HG03439 (cell line): Measurements from ENCODE around the gene KCNK5.

ENCODE experiments used
- ATAC-seq: cut with Tn5 transposase; IDR thresholded peaks from one replicate; pipeline ENCODE4 v1.9.1; 2021; ENCODE audit warnings: mild to moderate bottlenecking, moderate library complexity; ENCODE audit not compliant: unreplicated experiment

KCNK5 gene, protein sequence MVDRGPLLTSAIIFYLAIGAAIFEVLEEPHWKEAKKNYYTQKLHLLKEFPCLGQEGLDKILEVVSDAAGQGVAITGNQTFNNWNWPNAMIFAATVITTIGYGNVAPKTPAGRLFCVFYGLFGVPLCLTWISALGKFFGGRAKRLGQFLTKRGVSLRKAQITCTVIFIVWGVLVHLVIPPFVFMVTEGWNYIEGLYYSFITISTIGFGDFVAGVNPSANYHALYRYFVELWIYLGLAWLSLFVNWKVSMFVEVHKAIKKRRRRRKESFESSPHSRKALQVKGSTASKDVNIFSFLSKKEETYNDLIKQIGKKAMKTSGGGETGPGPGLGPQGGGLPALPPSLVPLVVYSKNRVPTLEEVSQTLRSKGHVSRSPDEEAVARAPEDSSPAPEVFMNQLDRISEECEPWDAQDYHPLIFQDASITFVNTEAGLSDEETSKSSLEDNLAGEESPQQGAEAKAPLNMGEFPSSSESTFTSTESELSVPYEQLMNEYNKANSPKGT

DNA sequence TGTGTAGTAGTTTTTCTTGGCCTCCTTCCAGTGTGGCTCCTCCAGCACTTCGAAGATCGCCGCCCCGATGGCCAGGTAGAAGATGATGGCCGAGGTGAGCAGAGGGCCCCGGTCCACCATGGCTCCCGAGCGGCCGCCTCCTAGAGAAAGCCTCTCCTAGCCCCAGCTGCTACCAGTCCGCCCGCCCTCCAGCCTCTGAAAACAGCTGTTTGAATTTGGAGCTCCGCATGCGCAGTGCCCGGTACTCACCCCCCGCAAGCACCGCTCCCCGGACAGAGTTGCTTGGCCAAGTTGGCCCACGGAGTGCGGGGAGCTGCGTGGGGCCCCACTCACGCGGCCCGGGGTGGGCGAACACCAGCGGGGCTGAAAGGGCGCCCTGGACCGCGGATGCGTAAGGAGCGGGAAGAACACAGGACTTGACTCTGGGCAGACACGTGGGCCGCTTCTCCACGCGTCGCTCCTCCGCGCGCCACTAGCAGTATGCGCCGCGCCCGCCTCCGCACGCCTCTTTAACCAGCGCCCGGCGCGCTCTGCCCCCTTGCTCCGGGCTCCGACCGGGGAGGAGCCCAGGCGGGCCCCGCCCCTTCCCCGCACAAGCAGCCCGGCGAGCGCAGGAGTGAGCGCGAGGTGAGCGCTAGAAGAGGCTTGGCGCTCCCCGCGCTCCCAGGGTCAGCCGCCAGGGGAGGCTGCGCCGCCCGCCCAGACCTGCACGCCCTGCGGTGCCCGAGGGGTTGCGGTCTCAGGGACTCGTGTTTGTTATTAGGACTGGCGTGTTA, at the start of gene KCNK5:
Gene KCNK5, minus strand, starts transcription at position 484 of the 776 bp plus-strand sequence. Its CDS starts 364 bp downstream, at position 120.
- no peak for ATAC-seq

- ATAC-seq = no peak
These were observed 47.2 kb upstream of the KCNK5 start for GRCh38 chr6:39276379-39276995.

DNA sequence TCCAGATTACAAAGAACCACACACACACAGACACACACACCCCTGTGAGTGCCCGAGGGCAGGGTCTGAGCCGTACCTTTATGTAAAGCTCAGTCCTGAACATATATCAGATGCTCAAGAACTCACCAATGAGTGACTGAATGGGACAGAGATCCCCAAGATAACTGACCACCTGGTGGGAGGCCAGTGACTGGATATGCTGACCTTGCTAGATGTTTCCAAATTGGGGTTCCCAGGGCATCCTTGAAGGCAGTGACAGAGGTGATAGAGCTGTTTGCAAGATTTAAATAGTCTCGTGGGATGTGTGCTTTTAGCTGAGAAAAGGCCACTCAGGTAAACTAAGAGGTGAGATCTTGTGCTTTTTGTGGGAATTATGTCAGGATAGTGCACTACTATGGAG, 45.6 kb upstream of the KCNK5 start:
- ATAC-seq = no peak

- ATAC-seq = no peak
These were observed 45.2 kb upstream of the KCNK5 start for GRCh38 chr6:39274471-39274870.

DNA sequence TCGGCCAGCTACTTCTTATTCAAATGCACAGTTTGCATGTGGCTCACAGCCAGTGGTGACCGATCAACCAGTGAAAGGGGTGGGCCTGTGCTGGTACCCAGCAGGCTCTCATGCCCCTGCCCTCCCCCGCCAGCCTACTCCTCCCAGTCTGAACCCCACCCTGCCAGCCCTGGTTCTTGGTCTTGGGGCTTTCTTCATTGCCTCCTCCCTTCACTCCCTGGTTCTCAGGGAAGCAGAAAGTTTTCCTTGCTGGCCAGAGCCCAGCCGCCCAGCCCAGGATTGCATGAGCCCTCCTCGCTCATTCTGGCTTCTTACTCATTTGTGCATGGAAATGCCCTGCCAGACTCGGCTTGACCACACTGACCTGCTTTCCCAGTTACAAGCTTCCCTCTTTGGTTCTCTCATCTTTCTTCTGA, 44.1 kb upstream of the KCNK5 start:
- ATAC-seq = no peak

GRCh38 chr6:39269961-39270360, 40.7 kb upstream of the KCNK5 start:
- no peak for ATAC-seq

DNA sequence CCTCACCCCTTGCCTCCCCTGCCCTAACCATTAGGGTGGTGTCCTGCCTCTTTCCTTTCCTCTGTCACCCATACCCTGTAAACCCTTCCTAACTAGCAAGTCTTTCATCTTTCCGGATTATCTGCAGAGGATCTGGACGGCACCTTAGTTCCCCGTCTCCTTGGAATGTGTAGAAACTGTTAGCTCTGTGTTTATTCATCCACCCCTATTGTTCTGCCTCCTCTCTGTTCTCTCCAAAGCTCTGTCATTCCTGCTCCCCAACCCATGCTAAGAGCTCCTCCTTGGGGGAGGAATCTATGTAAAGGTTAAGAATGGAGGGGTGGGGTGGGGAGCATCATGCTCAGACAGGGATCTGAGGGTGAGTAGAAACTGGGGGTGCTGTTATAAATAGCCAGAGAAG, 39.4 kb upstream of the KCNK5 start:
- no peak for ATAC-seq

- ATAC-seq = no peak
These were observed 38.9 kb upstream of the KCNK5 start for GRCh38 chr6:39268171-39268570.

GRCh38 chr6:39266782-39267355, 37.6 kb upstream of the KCNK5 start:
- ATAC-seq = no peak

DNA sequence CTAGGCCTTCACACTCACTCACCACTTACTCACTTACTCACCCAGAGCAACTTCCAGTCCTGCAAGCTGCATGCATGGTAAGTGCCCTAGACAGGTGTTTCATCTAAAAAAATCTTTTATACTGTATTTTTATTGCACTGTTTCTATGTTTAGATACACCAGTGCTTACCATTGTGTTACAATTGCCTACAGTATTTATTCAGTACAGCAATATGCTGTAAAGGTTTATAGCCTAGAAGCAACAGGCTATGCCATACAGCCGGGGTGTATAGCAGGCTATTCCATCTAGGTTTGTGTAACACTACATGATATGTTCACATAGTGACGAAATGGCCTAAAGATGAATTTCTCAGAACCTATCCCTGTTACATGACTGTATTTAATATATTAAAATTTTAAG, 37.1 kb upstream of the KCNK5 start:
- no peak for ATAC-seq

- ATAC-seq = no peak
These were observed 34.2 kb upstream of the KCNK5 start for GRCh38 chr6:39263303-39264037.

GRCh38 chr6:39261751-39262150, 32.5 kb upstream of the KCNK5 start:
- ATAC-seq = no peak

- no peak for ATAC-seq
These were observed 31.7 kb upstream of the KCNK5 start for GRCh38 chr6:39260953-39261352.

DNA sequence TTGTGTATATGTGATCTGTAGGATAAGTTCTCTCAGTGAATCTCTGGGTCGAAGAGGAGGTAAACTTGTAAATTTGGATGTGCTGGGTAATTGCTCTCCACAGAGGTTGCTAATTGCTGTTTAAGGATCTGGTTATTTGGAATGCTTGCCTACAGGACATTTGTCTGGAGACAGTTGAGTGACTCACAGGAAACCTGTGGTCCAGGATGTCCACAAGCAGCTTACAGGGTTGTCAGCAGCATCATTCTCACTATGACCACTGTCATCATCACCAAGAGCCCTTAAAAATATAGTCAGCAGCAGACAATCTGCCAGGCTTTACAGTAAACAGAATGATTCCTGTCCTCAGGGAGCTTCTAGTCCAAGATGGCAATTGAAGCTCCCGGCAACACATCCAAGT, 31.2 kb upstream of the KCNK5 start:
- ATAC-seq = no peak

GRCh38 chr6:39256294-39256940, 27.1 kb upstream of the KCNK5 start:
- no peak for ATAC-seq

GRCh38 chr6:39254999-39255535, 25.8 kb upstream of the KCNK5 start:
- ATAC-seq = no peak

GRCh38 chr6:39251406-39251805, 22.1 kb upstream of the KCNK5 start:
- ATAC-seq = no peak

DNA sequence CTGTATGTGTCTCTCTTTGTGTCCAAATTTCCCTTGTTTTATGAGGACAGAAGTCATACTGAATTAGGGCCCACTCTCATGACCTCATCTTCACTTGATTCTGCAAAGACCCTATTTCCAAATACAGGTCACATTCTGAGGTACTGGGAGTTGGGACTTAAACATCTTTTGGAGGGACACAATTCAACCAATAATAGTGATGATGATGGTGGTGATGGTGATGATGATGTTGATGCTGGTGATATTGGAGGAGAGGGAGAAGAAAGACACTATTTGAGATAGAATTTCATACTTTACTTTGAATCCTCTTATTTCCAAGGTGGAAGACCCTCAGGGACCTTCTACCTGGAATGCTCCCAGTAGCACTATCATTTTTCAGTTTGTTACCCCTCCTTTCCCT, 21.2 kb upstream of the KCNK5 start:
- no peak for ATAC-seq

GRCh38 chr6:39249278-39249677, 20.0 kb upstream of the KCNK5 start:
- ATAC-seq = no peak
